ENCODE measurements around the gene SRC. TPM values are rescaled to one million over a fixed set of nuclear protein-coding genes. Genes with fewer than 3 reads are reported as not detected.

SRC gene
- total and polyA plus RNA-seq, 2 experiments from 2014 or later = 26.2 to 34.3 TPM

- DNase-seq (ENCODE audit: low read depth in 1 of 2, low spot score in 1 of 2) = peak in 1 of 2 donors; percentile 28
These were observed 71.9 kb downstream of the SRC start for GRCh38 chr20:37417617-37418467.

GRCh38 chr20:37418591-37419109 is 72.7 kb downstream of the SRC start:
- no peak overlapping the region for H3K27ac ChIP-seq
- no peak for TF ChIP-seq CTCF (IDR thresholded peaks at IDR 0.05; ENCODE audit: low read depth, low read length)
- no peaks in the 10 kb centered on the region for H3K36me3 ChIP-seq
- H3K27me3 ChIP-seq = peaks cover 24% of the 10 kb centered on the region
- peaks cover 8% of the 10 kb centered on the region for H3K4me1 ChIP-seq (ENCODE audit: low read depth)
- no peak for DNase-seq (ENCODE audit: low read depth in 1 of 2, low spot score in 1 of 2)
- H3K4me3 ChIP-seq = no peak overlapping the region
- H3K9me3 ChIP-seq (ENCODE audit: low read depth) = no peaks in the 10 kb centered on the region

More at GRCh38 chr20:37417617-37418467, 71.9 kb downstream of the SRC start:
- Histone ChIP-seq H3K27me3 (peaks cover 32% of the 10 kb centered on the region), H3K9me3 (ENCODE audit: low read depth) (no peaks in the 10 kb centered on the region), H3K4me3 (no peak overlapping the region), H3K4me1 (ENCODE audit: low read depth) (peaks cover 8% of the 10 kb centered on the region), H3K27ac (no peak overlapping the region), H3K36me3 (no peaks in the 10 kb centered on the region)
- no peak for TF ChIP-seq CTCF (IDR thresholded peaks at IDR 0.05; ENCODE audit: low read depth, low read length)

- no peak for TF ChIP-seq CTCF (IDR thresholded peaks at IDR 0.05; ENCODE audit: low read depth, low read length)
- Histone ChIP-seq H3K4me3 (no peak overlapping the region), H3K27me3 (peaks cover 17% of the 10 kb centered on the region), H3K9me3 (ENCODE audit: low read depth) (no peaks in the 10 kb centered on the region), H3K36me3 (no peaks in the 10 kb centered on the region), H3K4me1 (ENCODE audit: low read depth) (peaks cover 5% of the 10 kb centered on the region), H3K27ac (no peak overlapping the region)
- no peak for DNase-seq (ENCODE audit: low read depth in 1 of 2, low spot score in 1 of 2)
These were observed 73.4 kb downstream of the SRC start for GRCh38 chr20:37419307-37419706.

- no peak for TF ChIP-seq CTCF (IDR thresholded peaks at IDR 0.05; ENCODE audit: low read depth, low read length)
- peaks cover 5% of the 10 kb centered on the region for H3K4me1 ChIP-seq (ENCODE audit: low read depth)
- no peak for DNase-seq (ENCODE audit: low read depth in 1 of 2, low spot score in 1 of 2)
- H3K27me3 ChIP-seq = peaks cover 11% of the 10 kb centered on the region
- H3K4me3 ChIP-seq = no peak overlapping the region
- H3K9me3 ChIP-seq (ENCODE audit: low read depth) = no peaks in the 10 kb centered on the region
- H3K36me3 ChIP-seq = no peaks in the 10 kb centered on the region
- no peak overlapping the region for H3K27ac ChIP-seq
These were observed 74.0 kb downstream of the SRC start for GRCh38 chr20:37419774-37420542.

GRCh38 chr20:37420610-37421009 is 74.7 kb downstream of the SRC start:
- Histone ChIP-seq H3K27me3 (peaks cover 4% of the 10 kb centered on the region), H3K4me3 (no peak overlapping the region), H3K36me3 (no peaks in the 10 kb centered on the region), H3K9me3 (ENCODE audit: low read depth) (no peaks in the 10 kb centered on the region), H3K4me1 (ENCODE audit: low read depth) (peaks cover 5% of the 10 kb centered on the region), H3K27ac (no peak overlapping the region)
- TF ChIP-seq CTCF (IDR thresholded peaks at IDR 0.05; ENCODE audit: low read depth, low read length) = no peak
- no peak for DNase-seq (ENCODE audit: low read depth in 1 of 2, low spot score in 1 of 2)
